HG02763 (cell line): ENCODE data around the gene WNT5B.
A peak's percentile ranks its signal among the peaks of the same experiment; 100 is the strongest.
"Not testable (repeated sequence)": the region's sequence is repeated elsewhere in the genome, so short reads cannot be mapped to it uniquely, and the experiment has no call there.

Experiments used
- ATAC-seq: cut with Tn5 transposase; IDR thresholded peaks from one replicate; pipeline ENCODE4 v1.9.1; 2021; ENCODE audit warnings: mild to moderate bottlenecking, moderate library complexity; ENCODE audit not compliant: unreplicated experiment

WNT5B gene

GRCh38 chr12:1680804-1681492 lies 51.9 kb downstream of the WNT5B start:
- ATAC-seq = no peak

- no peak for ATAC-seq
Measured at GRCh38 chr12:1681493-1681807, 52.4 kb downstream of the WNT5B start.

- no peak for ATAC-seq
Measured at GRCh38 chr12:1688086-1688710, 59.2 kb downstream of the WNT5B start.

- ATAC-seq = peak; percentile 95
Measured at GRCh38 chr12:1690578-1691122, 61.6 kb downstream of the WNT5B start, which contains the start of gene ADIPOR2. Gene ADIPOR2, plus strand, starts transcription at chr12:1691070. Its CDS starts 63,274 bp downstream, at chr12:1754344.

- peak; percentile 29 for ATAC-seq
Measured at GRCh38 chr12:1691123-1692007, 62.3 kb downstream of the WNT5B start.

- no peak for ATAC-seq
Measured at GRCh38 chr12:1692226-1692625, 63.2 kb downstream of the WNT5B start.

- ATAC-seq = no peak
Measured at GRCh38 chr12:1692895-1693610, 64.0 kb downstream of the WNT5B start.

- not testable (repeated sequence) for ATAC-seq
Measured at GRCh38 chr12:1695097-1695496, 66.1 kb downstream of the WNT5B start.

- ATAC-seq = no peak
Measured at GRCh38 chr12:1695886-1696670, 67.0 kb downstream of the WNT5B start.

- ATAC-seq = no peak
Measured at GRCh38 chr12:1696800-1697199, 67.8 kb downstream of the WNT5B start.
